CD14-positive monocyte (primary cell): ENCODE data around the gene RC3H1. TPM values are rescaled to one million over a fixed set of nuclear protein-coding genes. Genes with fewer than 3 reads are reported as not detected.

Source experiments
- DNase-seq, 3 donors: peaks; one replicate each; pipeline ENCODE4 v3.0.0-alpha.2; 2011 to 2022
- H2AFZ ChIP-seq: 2 replicates; pipeline ENCODE4 v1.6.0; 2012; ENCODE audit warnings: mild to moderate bottlenecking, low read depth, low read length, inconsistent platforms; ENCODE audit not compliant: insufficient read depth, poor library complexity, severe bottlenecking
- H3K27ac ChIP-seq, 2 donors: 1 replicate in 1 of 2; 2 replicates in 1 of 2; pipeline ENCODE4 v1.5.1; 2012 to 2013; ENCODE audit warnings: low read length in 2 of 2, control low read depth in 1 of 2, inconsistent platforms in 1 of 2, low read depth in 1 of 2, mild to moderate bottlenecking in 1 of 2
- H3K27me3 ChIP-seq, 2 donors: one replicate each; pipeline versions ENCODE4 v1.6.0 to v1.6.1; 2011 to 2013; ENCODE audit warnings: low read length in 2 of 2; ENCODE audit not compliant: control insufficient read depth in 2 of 2, insufficient read depth in 2 of 2
- H3K36me3 ChIP-seq, 2 donors: replicated peaks in 1 of 2; 1 replicate in 1 of 2; 2 replicates in 1 of 2; pipeline versions ENCODE4 v1.5.1 to v1.6.1; 2012 to 2013; ENCODE audit warnings: low read length in 2 of 2, control low read depth in 1 of 2, inconsistent platforms in 1 of 2, mild to moderate bottlenecking in 1 of 2; ENCODE audit not compliant: insufficient read depth in 2 of 2, control insufficient read depth in 1 of 2
- H3K4me1 ChIP-seq, 2 donors: 1 replicate in 1 of 2; 2 replicates in 1 of 2; pipeline versions ENCODE4 v1.5.1 to v1.6.1; 2012 to 2013; ENCODE audit warnings: low read length in 2 of 2, control low read depth in 1 of 2, inconsistent platforms in 1 of 2, mild to moderate bottlenecking in 1 of 2, moderate library complexity in 1 of 2; ENCODE audit not compliant: insufficient read depth in 2 of 2, control insufficient read depth in 1 of 2
- H3K4me2 ChIP-seq: replicated peaks from 2 replicates; pipeline ENCODE3; 2012; ENCODE audit warnings: low read length, moderate library complexity, mild to moderate bottlenecking; ENCODE audit not compliant: poor library complexity, severe bottlenecking; ENCODE audit errors: extremely low read depth
- H3K4me3 ChIP-seq, 3 experiments: fragments of 200-600 bp in 1 of 3; sonication (generic) in 1 of 3; replicated peaks in 1 of 3; 1 replicate in 2 of 3; 2 replicates in 1 of 3; pipeline ENCODE4 v1.5.1; 2011 to 2013; ENCODE audit warnings: low read length in 3 of 3, mild to moderate bottlenecking in 3 of 3, control low read depth in 2 of 3, low read depth in 2 of 3, inconsistent platforms in 1 of 3, moderate library complexity in 1 of 3
- H3K79me2 ChIP-seq: 2 replicates; pipeline ENCODE4 v1.6.0; 2012; ENCODE audit warnings: mild to moderate bottlenecking, control low read depth, inconsistent platforms, low read length, moderate library complexity; ENCODE audit not compliant: insufficient read depth
- H3K9ac ChIP-seq: 2 replicates; pipeline ENCODE4 v1.6.0; 2017; ENCODE audit warnings: low read length, mild to moderate bottlenecking; ENCODE audit not compliant: insufficient read depth, poor library complexity, severe bottlenecking
- H3K9me3 ChIP-seq, 2 donors: replicated peaks in 1 of 2; 1 replicate in 1 of 2; 2 replicates in 1 of 2; pipeline versions ENCODE4 v1.5.1 to v1.6.1; 2012 to 2013; ENCODE audit warnings: low read length in 2 of 2, control low read depth in 1 of 2; ENCODE audit not compliant: control insufficient read depth in 1 of 2, insufficient read depth in 1 of 2
- H4K20me1 ChIP-seq: 2 replicates; pipeline ENCODE4 v1.6.0; 2012; ENCODE audit warnings: mild to moderate bottlenecking, low read length, control low read depth, moderate library complexity; ENCODE audit not compliant: insufficient read depth
- H3K27ac Mint-ChIP-seq, 7 donors: one replicate each; pipeline ENCODE4 v1.8.0; 2020; ENCODE audit warnings: mild to moderate bottlenecking in 7 of 7, mixed read lengths in 7 of 7, moderate library complexity in 6 of 7, inconsistent platforms in 2 of 7
- H3K27me3 Mint-ChIP-seq, 3 donors: one replicate each; pipeline ENCODE4 v1.8.0; 2021 to 2022; ENCODE audit warnings: low read depth in 3 of 3, mild to moderate bottlenecking in 3 of 3, mixed read lengths in 3 of 3, moderate library complexity in 3 of 3, inconsistent platforms in 1 of 3
- H3K36me3 Mint-ChIP-seq, 2 donors: one replicate each; pipeline ENCODE4 v1.8.0; 2020; ENCODE audit warnings: mixed read lengths in 2 of 2, inconsistent platforms in 1 of 2, mild to moderate bottlenecking in 1 of 2
- H3K4me1 Mint-ChIP-seq: one replicate; pipeline ENCODE4 v1.8.0; 2020; ENCODE audit warnings: mild to moderate bottlenecking, mixed read lengths
- H3K4me3 Mint-ChIP-seq, 2 donors: one replicate each; pipeline ENCODE4 v1.8.0; 2020; ENCODE audit warnings: mild to moderate bottlenecking in 2 of 2, mixed read lengths in 2 of 2, moderate library complexity in 1 of 2
- H3K9me3 Mint-ChIP-seq, 7 donors: one replicate each; pipeline ENCODE4 v1.8.0; 2020 to 2022; ENCODE audit warnings: mixed read lengths in 7 of 7, mild to moderate bottlenecking in 6 of 7, moderate library complexity in 6 of 7, inconsistent platforms in 2 of 7
- CTCF ChIP-seq: fragments of 200-600 bp; IDR thresholded peaks from one replicate; pipeline ENCODE4 v1.8.0; 2022; ENCODE audit warnings: antibody characterized with exemption, mild to moderate bottlenecking
- WGBS: methylation state at CpG from one replicate; pipeline ENCODE4 v1.1.5; 2013; ENCODE audit warnings: missing lambda C conversion rate; ENCODE audit not compliant: insufficient coverage; 5-methylcytosine and 5-hydroxymethylcytosine counted together
- intact Hi-C, 2 donors: fragments of 100-400 bp; cut with micrococcal nuclease; formaldehyde crosslinking; loops; one replicate each; pipeline versions ENCODE4 v1.15.0 to v1.15.1; 2023
- polyA plus RNA-seq, 3 donors: library from polyadenylated mRNA; depleted of rRNA in 1 of 3; unstranded in 2 of 3; stranded (reverse) in 1 of 3; fragments of 300-500 nt in 2 of 3; fragments of >200 nt in 1 of 3; fragmentation: Illumina TruSeq in 2 of 3; gene quantifications; 1 replicate in 2 of 3; 2 replicates in 1 of 3; pipeline ENCODE4 v1.2.3, GENCODE V29; 2012 to 2021

The RC3H1 gene
- polyA plus RNA-seq, 3 donors, result 3.8 to 17.3 (median 7.8) TPM

GRCh38 chr1:174007851-174008250, 14.3 kb downstream of the RC3H1 start:
- peak overlapping the region in 1 of 2 donors; percentile 24 for H3K4me3 Mint-ChIP-seq
- Histone ChIP-seq H2AFZ (no peak overlapping the region), H3K9me3 (no peaks in the 10 kb centered on the region), H3K27me3 (no peaks in the 10 kb centered on the region), H3K4me3 (peak overlapping the region in 1 of 3 experiments; percentile 44), H3K27ac (peak overlapping the region; percentile 9 to 69), H3K79me2 (peaks cover 100% of the 10 kb centered on the region), H3K36me3 (no peaks in the 10 kb centered on the region), H3K4me1 (peaks cover 53 to 72% of the 10 kb centered on the region in 2 donors), H3K4me2 (peak overlapping the region; percentile 52), H4K20me1 (peaks cover 98% of the 10 kb centered on the region), H3K9ac (no peak overlapping the region)
- peaks cover 74% of the 10 kb centered on the region for H3K4me1 Mint-ChIP-seq
- peak overlapping the region; percentile 74 to 90 (median 82) for H3K27ac Mint-ChIP-seq
- intact Hi-C loops, result no loop called here
- no peak for TF ChIP-seq CTCF
- H3K27me3 Mint-ChIP-seq, result no peaks in the 10 kb centered on the region
- H3K36me3 Mint-ChIP-seq, result peaks cover 10 to 16% of the 10 kb centered on the region in 2 donors
- H3K9me3 Mint-ChIP-seq, result no peaks in the 10 kb centered on the region
- DNase-seq, result peak in 2 of 3 donors; percentile 13 to 15

GRCh38 chr1:174005032-174005431, 17.1 kb downstream of the RC3H1 start:
- no peaks in the 10 kb centered on the region for H3K36me3 ChIP-seq
- peaks cover 98% of the 10 kb centered on the region for H4K20me1 ChIP-seq
- no peak overlapping the region for H3K4me2 ChIP-seq
- intact Hi-C loops, result no loop called here
- H3K27me3 ChIP-seq, result no peaks in the 10 kb centered on the region
- peak overlapping the region in 2 of 7 donors; percentile 29 to 30 for H3K27ac Mint-ChIP-seq
- H3K27me3 Mint-ChIP-seq, result no peaks in the 10 kb centered on the region
- peaks cover 4 to 16% of the 10 kb centered on the region in 2 donors for H3K36me3 Mint-ChIP-seq
- H3K27ac ChIP-seq, result peak overlapping the region in 1 of 2 donors; percentile 65
- H3K4me3 Mint-ChIP-seq, result no peak overlapping the region
- no peaks in the 10 kb centered on the region for H3K9me3 Mint-ChIP-seq
- H2AFZ ChIP-seq, result no peak overlapping the region
- H3K9me3 ChIP-seq, result no peaks in the 10 kb centered on the region
- no peak for TF ChIP-seq CTCF
- DNase-seq, result peak in 2 of 3 donors; percentile 11 to 30
- H3K4me1 Mint-ChIP-seq, result peaks cover 67% of the 10 kb centered on the region
- no peak overlapping the region for H3K9ac ChIP-seq
- peaks cover 52 to 56% of the 10 kb centered on the region in 2 donors for H3K4me1 ChIP-seq
- WGBS, result no CpG with 5 or more reads among the region's 2 CpGs
- peaks cover 100% of the 10 kb centered on the region for H3K79me2 ChIP-seq
- H3K4me3 ChIP-seq, result no peak overlapping the region
